ENCODE data around the gene CLDN34.

CLDN34 gene, protein sequence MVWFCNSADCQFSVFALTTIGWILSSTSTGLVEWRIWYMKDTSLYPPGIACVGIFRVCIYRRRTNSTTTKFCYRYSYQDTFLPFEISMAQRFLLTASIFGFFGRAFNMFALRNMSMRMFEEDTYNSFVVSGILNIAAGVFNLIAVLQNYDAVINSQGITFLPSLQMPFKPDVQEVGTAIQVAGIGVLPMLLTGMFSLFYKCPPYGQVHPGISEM

DNA sequence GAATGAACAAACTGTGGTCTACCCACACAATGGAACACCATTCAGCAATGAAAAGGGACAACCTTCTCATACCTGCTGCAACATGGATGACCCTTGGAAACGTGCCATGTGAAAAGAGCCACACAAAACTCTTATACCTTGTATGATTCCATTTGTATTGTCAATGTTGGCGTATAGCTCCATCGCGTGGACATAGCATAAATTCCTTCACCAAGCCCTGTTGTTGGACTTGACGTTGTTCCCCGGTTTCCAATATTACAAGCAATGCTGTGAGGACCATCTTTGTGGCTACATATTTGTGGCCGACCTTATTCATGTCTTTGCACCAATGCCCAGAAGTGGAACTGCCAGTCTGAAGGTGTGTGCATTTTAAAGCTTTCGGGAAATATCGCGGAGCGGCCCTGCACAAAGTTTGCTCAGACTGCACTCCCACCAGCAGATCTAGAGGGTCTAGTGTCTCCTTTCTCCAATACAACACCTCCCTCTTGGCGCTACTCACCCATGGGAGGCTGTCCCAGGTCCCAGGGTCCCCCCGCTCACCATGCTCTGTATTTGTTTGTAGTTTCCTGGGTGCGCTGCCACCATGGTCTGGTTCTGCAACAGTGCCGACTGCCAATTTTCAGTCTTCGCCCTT lies at the start of gene CLDN34:
Gene CLDN34 (plus strand): TSS at position 584 of the 634 bp plus-strand sequence. CDS start 0 bp downstream, at position 584.
- DNase-seq: no peak
- TF ChIP-seq POLR2A (IDR thresholded peaks at IDR 0.05; ENCODE audit: low read length) (no peak), GATA1 (IDR thresholded peaks at IDR 0.05; ENCODE audit: low read depth, low read length) (no peak)

DNA sequence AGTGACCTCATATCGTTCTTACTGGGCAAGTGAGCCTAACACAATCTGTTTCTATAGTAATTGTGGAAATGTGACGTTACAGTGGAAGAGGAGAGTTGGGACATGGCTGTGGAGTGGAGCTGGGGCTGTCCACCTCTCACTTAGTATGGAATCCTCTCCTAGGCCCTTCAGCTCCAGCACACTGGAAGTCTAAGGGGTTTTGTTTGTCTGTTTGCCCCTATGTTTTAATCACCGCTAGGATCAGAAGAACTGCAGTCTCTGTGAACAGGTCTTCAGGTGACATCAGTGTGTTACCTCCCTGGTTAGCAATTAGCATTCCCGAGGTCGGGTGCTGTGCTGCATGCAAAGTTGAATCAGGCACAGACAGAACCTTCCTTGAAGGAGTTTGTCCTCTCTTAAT lies 49.3 kb upstream of the CLDN34 start:
- no peak for DNase-seq
- TF ChIP-seq POLR2A (IDR thresholded peaks at IDR 0.05; ENCODE audit: low read length): no peak
- TF ChIP-seq GATA1 (IDR thresholded peaks at IDR 0.05; ENCODE audit: low read depth, low read length): no peak

DNA sequence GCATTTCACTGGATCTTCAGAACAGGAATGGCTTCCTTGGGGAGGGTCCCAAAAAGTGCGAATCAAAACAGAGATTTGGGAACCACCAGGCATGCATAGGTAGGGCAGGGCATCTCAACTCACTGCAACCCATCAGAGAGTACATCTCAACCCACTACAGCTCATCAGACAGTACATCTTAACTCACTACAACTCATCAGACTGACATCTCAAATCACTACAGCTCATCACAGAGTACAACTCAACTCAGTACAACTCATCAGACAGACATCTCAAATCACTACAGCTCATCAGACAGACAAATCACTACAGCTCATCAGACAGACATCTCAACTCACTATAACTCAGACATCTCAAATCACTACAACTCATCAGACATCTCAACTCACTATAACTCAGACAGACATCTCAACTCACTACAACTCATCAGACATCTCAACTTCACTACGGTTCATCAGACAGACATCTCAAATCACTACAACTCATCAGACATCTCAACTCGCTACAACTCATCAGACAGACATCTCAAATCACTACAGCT lies 47.5 kb upstream of the CLDN34 start:
- DNase-seq: no peak
- no peak for TF ChIP-seq POLR2A (IDR thresholded peaks at IDR 0.05; ENCODE audit: low read length)
- TF ChIP-seq GATA1 (IDR thresholded peaks at IDR 0.05; ENCODE audit: low read depth, low read length): no peak

DNA sequence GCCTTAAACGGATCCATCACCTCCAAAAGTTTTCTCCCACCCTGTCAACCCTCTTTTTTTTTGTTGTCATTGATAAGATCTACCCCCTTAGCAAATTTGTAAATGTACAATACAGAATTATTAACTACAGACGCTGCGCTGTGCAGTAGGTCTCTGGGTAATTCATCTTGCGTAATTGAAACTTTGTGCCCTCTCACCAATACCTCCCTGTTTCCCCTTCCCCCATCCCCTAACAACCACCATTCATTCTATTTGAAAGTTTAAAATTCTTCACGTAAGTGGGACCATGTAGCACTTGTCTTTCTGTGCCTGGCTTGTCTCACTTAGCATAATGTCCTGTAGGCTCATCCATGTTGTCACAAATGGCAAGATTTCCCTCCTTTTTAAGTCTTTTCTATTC lies 45.8 kb upstream of the CLDN34 start:
- DNase-seq: no peak
- TF ChIP-seq POLR2A (IDR thresholded peaks at IDR 0.05; ENCODE audit: low read length) (no peak), GATA1 (IDR thresholded peaks at IDR 0.05; ENCODE audit: low read depth, low read length) (no peak)

DNA sequence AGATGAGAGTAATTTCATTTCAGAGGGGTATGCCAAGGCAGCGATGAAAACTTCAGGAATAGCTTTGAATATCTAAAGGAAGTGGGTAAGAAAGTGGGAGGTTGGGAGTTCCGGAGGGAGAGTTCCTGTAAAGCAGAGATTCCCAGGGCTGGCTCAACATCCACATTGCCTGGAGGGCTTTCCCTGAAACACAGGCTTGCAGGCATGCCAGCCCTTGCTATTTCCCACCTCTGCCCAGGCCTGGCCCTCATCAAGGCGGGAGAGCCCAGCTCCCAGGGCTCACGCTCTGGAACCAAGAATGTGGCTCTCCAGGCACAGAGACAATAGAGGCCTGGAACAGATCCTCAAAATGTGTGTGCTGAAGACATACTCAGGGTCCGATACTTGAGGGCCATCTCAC lies 43.8 kb upstream of the CLDN34 start:
- TF ChIP-seq GATA1 (IDR thresholded peaks at IDR 0.05; ENCODE audit: low read depth, low read length) (no peak), POLR2A (IDR thresholded peaks at IDR 0.05; ENCODE audit: low read length) (no peak)
- DNase-seq: no peak

DNA sequence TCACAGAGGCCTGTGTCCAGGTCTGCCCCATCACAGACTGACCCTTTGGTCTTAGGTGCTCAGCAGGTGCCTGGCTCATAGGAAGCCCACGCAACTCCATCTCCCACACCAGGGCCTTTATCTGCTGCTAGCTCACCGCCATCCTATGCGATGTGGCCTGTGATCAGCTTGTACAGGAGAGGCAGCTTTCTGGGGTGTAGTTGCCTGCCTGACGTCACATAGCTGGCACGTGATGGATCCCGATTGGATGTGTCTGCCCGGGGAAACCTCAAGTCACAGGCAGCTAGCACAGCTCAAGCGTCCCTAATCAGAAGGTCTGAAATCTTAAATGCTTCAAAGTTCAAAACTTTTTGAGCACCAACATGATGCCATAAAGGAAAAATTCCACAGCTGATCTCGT lies 41.2 kb upstream of the CLDN34 start:
- TF ChIP-seq POLR2A (IDR thresholded peaks at IDR 0.05; ENCODE audit: low read length): no peak

DNA sequence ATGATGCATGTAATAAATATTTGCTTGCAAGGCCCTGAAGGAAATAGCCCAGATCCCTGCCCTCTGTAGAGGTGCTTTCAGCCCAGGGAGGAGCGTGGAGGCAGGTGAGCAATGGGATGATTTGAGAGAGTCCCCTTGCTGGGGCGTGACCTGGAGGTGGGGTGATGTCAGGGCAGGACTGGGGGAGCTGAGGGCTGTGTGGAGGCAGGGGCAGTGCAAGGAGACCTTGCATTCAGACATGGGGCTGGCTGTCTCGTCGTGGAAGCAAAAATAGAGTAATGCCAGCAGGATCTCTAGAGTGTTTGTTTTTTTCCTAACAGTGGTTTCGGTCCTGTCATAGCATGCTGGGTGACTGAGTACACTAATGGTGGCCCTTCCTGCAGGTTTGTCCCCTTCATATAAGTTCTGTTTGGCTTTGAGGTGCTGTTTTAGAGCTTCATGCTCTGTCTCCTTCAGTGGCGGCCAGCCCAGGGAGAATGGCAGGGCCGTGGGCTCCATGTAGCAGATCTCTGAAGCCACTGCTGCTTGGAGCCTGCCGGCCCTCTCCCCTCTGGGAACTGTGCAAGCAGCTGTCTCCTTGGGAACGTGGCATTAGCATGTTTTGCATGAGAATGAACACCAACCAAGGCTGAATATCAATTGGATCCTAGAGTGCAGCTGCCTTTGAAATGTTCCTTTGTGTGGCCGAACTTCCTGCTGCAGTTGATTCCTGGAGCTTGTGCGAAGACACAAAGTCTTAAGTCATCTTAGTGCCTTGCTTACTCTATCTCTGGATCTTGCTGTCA lies 39.3 kb upstream of the CLDN34 start:
- DNase-seq: no peak
- no peak for TF ChIP-seq POLR2A (IDR thresholded peaks at IDR 0.05; ENCODE audit: low read length)
- TF ChIP-seq GATA1 (IDR thresholded peaks at IDR 0.05; ENCODE audit: low read depth, low read length): no peak

More for the DNA sequence above, 41.2 kb upstream of the CLDN34 start:
- no peak for DNase-seq

DNA sequence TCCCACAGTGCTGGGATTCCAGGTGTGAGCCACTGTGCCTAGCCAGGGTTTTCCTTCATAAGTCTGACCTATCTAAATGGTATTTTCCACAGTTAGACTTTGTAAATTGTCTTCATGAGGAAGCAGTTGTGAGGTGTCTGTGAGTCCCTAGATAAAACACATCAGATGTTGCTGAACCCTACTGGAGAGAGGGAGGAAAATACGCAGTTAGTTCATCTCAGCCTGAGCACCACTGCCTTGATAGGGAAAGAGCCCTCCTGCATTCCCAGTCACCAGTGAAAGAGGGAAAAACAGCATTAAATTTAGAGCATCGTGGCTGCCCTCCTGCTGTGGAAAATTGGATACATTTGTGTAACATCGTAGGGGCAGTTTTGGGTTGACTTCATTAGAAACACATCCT lies 31.7 kb upstream of the CLDN34 start:
- TF ChIP-seq POLR2A (IDR thresholded peaks at IDR 0.05; ENCODE audit: low read length) (no peak), GATA1 (IDR thresholded peaks at IDR 0.05; ENCODE audit: low read depth, low read length) (no peak)
- no peak for DNase-seq

DNA sequence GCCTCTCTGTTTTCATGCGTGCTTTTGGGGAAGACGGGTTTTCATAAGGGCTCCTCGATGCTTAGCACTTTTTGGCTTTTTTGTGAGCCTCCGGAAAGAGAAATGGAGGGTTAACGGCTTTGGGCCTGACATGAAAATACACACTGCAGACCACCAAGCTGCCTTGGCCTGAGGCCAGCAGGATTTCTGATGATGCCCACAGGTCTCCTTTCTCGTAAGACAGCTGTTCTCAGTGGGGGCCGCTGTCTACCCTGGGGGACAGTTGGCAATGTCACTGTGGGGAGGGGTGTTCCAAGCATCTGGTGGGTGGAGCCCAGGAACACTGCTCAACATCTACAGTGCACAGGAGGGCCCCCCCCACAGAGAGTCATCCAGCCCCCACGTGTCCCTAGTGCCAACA lies 29.4 kb upstream of the CLDN34 start:
- no peak for DNase-seq
- no peak for TF ChIP-seq POLR2A (IDR thresholded peaks at IDR 0.05; ENCODE audit: low read length)
- no peak for TF ChIP-seq GATA1 (IDR thresholded peaks at IDR 0.05; ENCODE audit: low read depth, low read length)

DNA sequence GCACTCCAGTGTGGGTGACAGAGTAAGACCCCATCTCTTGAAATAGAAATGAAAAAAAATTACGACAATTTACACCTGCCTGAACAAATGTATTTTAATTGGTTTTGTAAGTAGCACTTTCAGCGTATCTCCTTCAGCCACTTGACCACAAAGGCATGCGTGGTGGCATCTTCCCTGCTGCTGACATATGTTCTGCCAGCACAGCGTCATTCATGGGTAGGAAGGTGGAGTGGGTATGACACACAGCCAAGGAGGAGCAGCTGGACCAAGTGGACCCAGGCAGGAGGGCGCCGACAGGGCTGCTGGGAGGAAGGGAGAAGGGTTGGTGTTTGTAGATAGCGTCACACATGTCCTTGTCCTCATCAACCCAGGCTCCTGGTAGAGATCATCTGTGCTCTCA lies 28.6 kb upstream of the CLDN34 start:
- TF ChIP-seq POLR2A (IDR thresholded peaks at IDR 0.05; ENCODE audit: low read length) (no peak), GATA1 (IDR thresholded peaks at IDR 0.05; ENCODE audit: low read depth, low read length) (no peak)
- DNase-seq: no peak

DNA sequence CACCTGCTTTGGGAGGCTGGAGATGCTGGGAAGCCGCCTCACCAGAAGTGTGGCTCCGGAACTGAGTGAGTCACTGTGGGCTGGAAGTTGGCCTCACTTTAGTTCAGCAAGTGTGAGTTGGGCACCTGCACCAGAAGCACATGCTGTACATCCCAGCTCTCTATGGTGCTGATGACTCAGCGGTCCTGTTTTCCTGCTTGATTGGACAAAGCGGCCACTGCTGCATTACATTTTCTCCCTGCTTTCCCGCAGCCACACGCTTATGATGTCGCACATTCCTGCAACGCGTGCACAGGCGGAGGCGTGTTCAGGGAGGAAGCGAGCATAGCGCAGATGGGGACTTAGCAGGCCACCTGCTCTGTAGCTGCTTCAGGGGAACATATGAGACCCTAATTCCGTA lies 26.7 kb upstream of the CLDN34 start:
- no peak for DNase-seq
- TF ChIP-seq GATA1 (IDR thresholded peaks at IDR 0.05; ENCODE audit: low read depth, low read length): no peak
- TF ChIP-seq POLR2A (IDR thresholded peaks at IDR 0.05; ENCODE audit: low read length): no peak

DNA sequence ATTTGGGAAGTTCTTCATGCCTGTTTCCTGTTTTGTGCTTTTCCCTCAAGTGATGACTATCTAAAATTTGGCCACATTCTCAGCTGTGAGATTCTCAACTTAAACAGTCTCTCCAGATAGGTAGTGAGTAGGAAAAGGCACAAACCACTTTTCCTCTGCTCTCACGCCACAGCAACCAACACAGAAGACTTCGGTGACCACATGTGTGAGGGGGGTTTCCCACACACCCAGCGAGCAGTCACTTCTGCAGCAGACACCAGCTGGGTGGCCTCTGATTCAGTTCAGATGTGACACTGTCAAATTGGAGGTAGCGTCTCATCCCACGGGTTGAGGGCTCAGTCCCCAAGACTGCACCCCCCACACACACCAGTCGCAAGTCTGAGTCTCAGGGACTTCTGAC lies 25.1 kb upstream of the CLDN34 start:
- no peak for DNase-seq
- TF ChIP-seq POLR2A (IDR thresholded peaks at IDR 0.05; ENCODE audit: low read length) (no peak), GATA1 (IDR thresholded peaks at IDR 0.05; ENCODE audit: low read depth, low read length) (no peak)

DNA sequence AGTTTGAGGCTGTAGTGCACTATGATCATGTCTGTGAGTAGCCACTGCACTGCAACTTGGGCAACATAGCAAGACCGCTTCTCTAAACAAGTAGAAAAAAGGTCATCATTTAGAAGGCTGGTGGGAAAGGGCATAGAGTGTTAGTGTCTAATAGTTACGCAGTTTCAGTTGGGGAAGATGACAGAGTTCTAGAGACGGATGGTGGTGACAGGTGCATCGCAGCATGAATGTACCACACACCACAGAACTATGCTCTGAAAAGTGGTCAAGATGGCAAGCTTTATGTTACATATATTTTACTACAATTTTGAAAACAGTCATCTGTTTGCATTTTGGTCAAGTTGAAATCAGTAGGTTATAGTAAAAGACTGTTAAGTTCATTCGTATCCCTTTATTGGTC lies 23.7 kb upstream of the CLDN34 start:
- no peak for DNase-seq
- no peak for TF ChIP-seq POLR2A (IDR thresholded peaks at IDR 0.05; ENCODE audit: low read length)
- no peak for TF ChIP-seq GATA1 (IDR thresholded peaks at IDR 0.05; ENCODE audit: low read depth, low read length)

DNA sequence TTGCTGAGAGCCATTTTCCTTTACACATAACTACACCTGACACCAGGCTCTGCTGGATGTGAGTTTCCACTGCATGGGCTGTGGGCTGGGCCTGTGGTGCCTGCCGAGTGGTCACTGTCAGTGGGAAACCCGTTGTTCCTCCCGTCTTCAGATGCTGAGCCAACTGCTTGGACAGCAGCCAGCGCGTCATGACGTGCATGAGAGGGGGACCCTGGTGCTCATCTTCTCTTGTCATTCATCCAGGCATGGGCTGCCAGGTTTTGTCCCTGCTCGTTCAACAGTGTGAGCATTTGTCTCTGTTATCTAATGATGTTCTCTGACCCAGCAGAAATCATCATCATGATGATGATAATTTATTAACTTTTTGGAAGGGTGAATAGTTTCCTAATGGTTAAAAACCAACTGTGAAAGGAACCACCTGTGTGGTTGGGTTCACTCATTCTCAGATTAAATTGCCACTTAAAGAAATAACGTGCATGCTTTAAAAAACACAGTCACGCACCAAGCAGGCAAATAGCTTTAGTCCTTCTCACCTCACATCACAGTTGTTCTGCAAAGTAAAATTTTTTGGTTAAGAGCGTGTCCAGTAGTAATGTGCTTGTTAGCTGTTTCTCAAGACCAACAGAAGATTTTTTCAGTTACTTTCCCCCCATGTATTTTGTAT lies 19.9 kb upstream of the CLDN34 start:
- no peak for DNase-seq
- TF ChIP-seq GATA1 (IDR thresholded peaks at IDR 0.05; ENCODE audit: low read depth, low read length) (no peak), POLR2A (IDR thresholded peaks at IDR 0.05; ENCODE audit: low read length) (no peak)

All from erythroblast (primary cell).